CD4-positive, alpha-beta T cell (primary cell): ENCODE results near the gene BTBD9. TPM values are rescaled to one million over a fixed set of nuclear protein-coding genes. Genes with fewer than 3 reads are reported as not detected.

Source experiments
- ATAC-seq: fragments of 200-7000 bp; cut with Tn5 transposase; one replicate; pipeline ENCODE4 v1.10.0; 2022; ENCODE audit warnings: mild to moderate bottlenecking; ENCODE audit not compliant: poor library complexity
- CTCF ChIA-PET: fragments of 350-600 bp; sonication (Branson Sonifier 250); formaldehyde crosslinking; loops from one replicate; lab custom pipeline; 2021; ENCODE audit warnings: antibody characterized with exemption, inconsistent platforms; lab: Charles Lee
- POLR2A ChIA-PET: fragments of 350-600 bp; sonication (Branson Sonifier 250); formaldehyde crosslinking; loops from one replicate; lab custom pipeline; 2021; ENCODE audit warnings: antibody characterized with exemption, inconsistent platforms; lab: Charles Lee
- DNase-seq, 14 experiments: peaks; one replicate each; pipeline ENCODE4 v3.0.0-alpha.2; 2013 to 2020; ENCODE audit warnings: mixed read lengths in 2 of 14
- H3K27ac ChIP-seq, 2 donors: one replicate each; pipeline versions ENCODE4 v1.5.1 to v1.7.0; 2013; ENCODE audit warnings: low read length in 2 of 2, low read depth in 1 of 2, mild to moderate bottlenecking in 1 of 2
- H3K27me3 ChIP-seq, 2 experiments: 1 replicate in 1 of 2; 2 replicates in 1 of 2; pipeline versions ENCODE4 v1.6.1 to v1.7.0; 2013; ENCODE audit warnings: low read length in 2 of 2, control low read depth in 1 of 2, mild to moderate bottlenecking in 1 of 2, moderate library complexity in 1 of 2; ENCODE audit not compliant: insufficient read depth in 2 of 2, control insufficient read depth in 1 of 2
- H3K36me3 ChIP-seq: one replicate; pipeline ENCODE4 v1.6.1; 2013; ENCODE audit warnings: low read length, control low read depth; ENCODE audit not compliant: insufficient read depth
- H3K4me1 ChIP-seq: one replicate; pipeline ENCODE4 v1.6.1; 2013; ENCODE audit warnings: low read length, control low read depth; ENCODE audit not compliant: insufficient read depth
- H3K4me3 ChIP-seq: one replicate; pipeline ENCODE4 v1.5.1; 2013; ENCODE audit warnings: mild to moderate bottlenecking, low read length, moderate library complexity
- H3K9me3 ChIP-seq, 2 experiments: 1 replicate in 1 of 2; 2 replicates in 1 of 2; pipeline versions ENCODE4 v1.6.1 to v1.7.0; 2013; ENCODE audit warnings: low read length in 2 of 2, mild to moderate bottlenecking in 2 of 2, control low read depth in 1 of 2, moderate library complexity in 1 of 2; ENCODE audit not compliant: control insufficient read depth in 1 of 2, insufficient read depth in 1 of 2
- H3K27ac Mint-ChIP-seq: one replicate; pipeline ENCODE4 v1.8.0; 2020; ENCODE audit warnings: mixed read lengths
- H3K27me3 Mint-ChIP-seq: one replicate; pipeline ENCODE4 v1.8.0; 2021; ENCODE audit warnings: mixed read lengths
- H3K36me3 Mint-ChIP-seq: one replicate; pipeline ENCODE4 v1.8.0; 2021; ENCODE audit warnings: low read depth, mixed read lengths
- H3K4me1 Mint-ChIP-seq: one replicate; pipeline ENCODE4 v1.8.0; 2021; ENCODE audit warnings: low read depth, mixed read lengths
- H3K4me3 Mint-ChIP-seq: one replicate; pipeline ENCODE4 v1.8.0; 2020; ENCODE audit warnings: mild to moderate bottlenecking, mixed read lengths
- H3K9me3 Mint-ChIP-seq: one replicate; pipeline ENCODE4 v1.8.0; 2020; ENCODE audit warnings: mixed read lengths
- CTCF ChIP-seq: fragments of 200-600 bp; IDR thresholded peaks from one replicate; pipeline ENCODE4 v1.8.0; 2022; ENCODE audit warnings: antibody characterized with exemption, mild to moderate bottlenecking
- intact Hi-C, 2 experiments: fragments of 100-400 bp; cut with DNase I in 1 of 2; cut with micrococcal nuclease in 1 of 2; formaldehyde crosslinking; loops; one replicate each; pipeline versions ENCODE4 v1.15.1 to v1.9.0; 2023 to 2025; cut with DNase I, micrococcal nuclease
- total RNA-seq, 174 experiments: library from RNA in 2 of 174; stranded (reverse) in 2 of 174; gene quantifications; one replicate each; pipeline ENCODE4 v1.2.3 and lab custom pipeline; 2021 to 2026

Gene BTBD9
- total RNA-seq, 2 experiments from 2014 or later, result 58.7 to 59.3 TPM

GRCh38 chr6:38262609-38263008 is 377.1 kb downstream of the BTBD9 start:
- Mint-ChIP-seq H3K4me1 (peaks cover 4% of the 10 kb centered on the region), H3K27ac (no peak overlapping the region), H3K36me3 (peaks cover 33% of the 10 kb centered on the region), H3K27me3 (no peaks in the 10 kb centered on the region), H3K9me3 (no peaks in the 10 kb centered on the region), H3K4me3 (no peak overlapping the region)
- Histone ChIP-seq H3K4me1 (no peaks in the 10 kb centered on the region), H3K4me3 (no peak overlapping the region), H3K36me3 (peaks cover 5% of the 10 kb centered on the region), H3K9me3 (no peaks in the 10 kb centered on the region), H3K27me3 (no peaks in the 10 kb centered on the region), H3K27ac (no peak overlapping the region)
- POLR2A ChIA-PET, result no interaction called here
- intact Hi-C loops, result no loop called here
- ATAC-seq, result no peak
- DNase-seq, result no peak
- no peak for TF ChIP-seq CTCF
- CTCF ChIA-PET, result no interaction called here

- CTCF ChIA-PET, result interaction anchor here (0.7 kb wide), 1 partner anchor 14 kb away, joined by 3 read pairs; no protein-coding TSS in a partner anchor
- ATAC-seq, result no peak
Measured at GRCh38 chr6:38262026-38262425, 377.7 kb downstream of the BTBD9 start.

GRCh38 chr6:38261626-38262025 is 378.1 kb downstream of the BTBD9 start:
- TF ChIP-seq CTCF, result no peak
- DNase-seq, result no peak
- CTCF ChIA-PET, result interaction anchor here (0.7 kb wide), 1 partner anchor 13 kb away, joined by 3 read pairs; no protein-coding TSS in a partner anchor
- Mint-ChIP-seq H3K27me3 (no peaks in the 10 kb centered on the region), H3K4me1 (peaks cover 4% of the 10 kb centered on the region), H3K9me3 (no peaks in the 10 kb centered on the region), H3K27ac (no peak overlapping the region), H3K36me3 (peaks cover 39% of the 10 kb centered on the region), H3K4me3 (no peak overlapping the region)
- H3K4me1 ChIP-seq, result no peaks in the 10 kb centered on the region
- intact Hi-C loops, result no loop called here
- no peak overlapping the region for H3K27ac ChIP-seq
- no peaks in the 10 kb centered on the region for H3K9me3 ChIP-seq
- peaks cover 9% of the 10 kb centered on the region for H3K36me3 ChIP-seq
- ATAC-seq, result no peak
- POLR2A ChIA-PET, result interaction anchor here (0.9 kb wide), 1 partner anchor 12 kb away, joined by 3 read pairs; no protein-coding TSS in a partner anchor
- no peak overlapping the region for H3K4me3 ChIP-seq
- no peaks in the 10 kb centered on the region for H3K27me3 ChIP-seq

More at GRCh38 chr6:38262026-38262425, 377.7 kb downstream of the BTBD9 start:
- H3K36me3 Mint-ChIP-seq, result peaks cover 39% of the 10 kb centered on the region
- DNase-seq, result no peak
- peaks cover 4% of the 10 kb centered on the region for H3K4me1 Mint-ChIP-seq
- no peaks in the 10 kb centered on the region for H3K9me3 Mint-ChIP-seq
- no peak overlapping the region for H3K4me3 ChIP-seq
- TF ChIP-seq CTCF, result no peak
- H3K27ac Mint-ChIP-seq, result no peak overlapping the region
- no peak overlapping the region for H3K27ac ChIP-seq
- H3K9me3 ChIP-seq, result no peaks in the 10 kb centered on the region
- H3K4me3 Mint-ChIP-seq, result no peak overlapping the region
- POLR2A ChIA-PET, result no interaction called here
- H3K36me3 ChIP-seq, result peaks cover 11% of the 10 kb centered on the region
- H3K27me3 ChIP-seq, result no peaks in the 10 kb centered on the region
- no peaks in the 10 kb centered on the region for H3K27me3 Mint-ChIP-seq
- intact Hi-C loops, result no loop called here
- H3K4me1 ChIP-seq, result no peaks in the 10 kb centered on the region
